IgD-negative memory B cell (primary cell): ENCODE measurements around the gene ZFHX3. TPM values are rescaled to one million over a fixed set of nuclear protein-coding genes. Genes with fewer than 3 reads are reported as not detected.

ENCODE experiments used
- H3K27ac Mint-ChIP-seq, 3 donors: one replicate each; pipeline ENCODE4 v1.8.0; 2020 to 2022; ENCODE audit warnings: mild to moderate bottlenecking in 3 of 3, mixed read lengths in 3 of 3, moderate library complexity in 1 of 3
- H3K27me3 Mint-ChIP-seq: one replicate; pipeline ENCODE4 v1.8.0; 2021; ENCODE audit warnings: mixed read lengths
- H3K36me3 Mint-ChIP-seq: one replicate; pipeline ENCODE4 v1.8.0; 2020; ENCODE audit warnings: mild to moderate bottlenecking, mixed read lengths
- H3K4me1 Mint-ChIP-seq, 3 donors: one replicate each; pipeline ENCODE4 v1.8.0; 2020 to 2022; ENCODE audit warnings: mixed read lengths in 3 of 3, mild to moderate bottlenecking in 1 of 3
- H3K4me3 Mint-ChIP-seq, 4 donors: one replicate each; pipeline ENCODE4 v1.8.0; 2020 to 2022; ENCODE audit warnings: mild to moderate bottlenecking in 4 of 4, mixed read lengths in 4 of 4, moderate library complexity in 3 of 4
- H3K9me3 Mint-ChIP-seq, 3 donors: one replicate each; pipeline ENCODE4 v1.8.0; 2020 to 2021; ENCODE audit warnings: mixed read lengths in 3 of 3, mild to moderate bottlenecking in 1 of 3
- polyA plus RNA-seq: library from polyadenylated mRNA; unstranded; fragments of 300-500 nt; fragmentation: Illumina TruSeq; gene quantifications from one replicate; pipeline ENCODE4 v1.2.3, GENCODE V29; 2021

The ZFHX3 gene
- polyA plus RNA-seq, 1 donor from 2014 or later, result 1.6 TPM

GRCh38 chr16:72898216-72898825, 149.6 kb downstream of the ZFHX3 start:
- Mint-ChIP-seq H3K27me3 (no peaks in the 10 kb centered on the region), H3K9me3 (no peaks in the 10 kb centered on the region)

GRCh38 chr16:72897707-72898106, 150.2 kb downstream of the ZFHX3 start:
- H3K4me1 Mint-ChIP-seq, result peaks cover 0 to 2% (median 0%) of the 10 kb centered on the region in 3 donors
- no peak overlapping the region for H3K27ac Mint-ChIP-seq
- no peaks in the 10 kb centered on the region for H3K36me3 Mint-ChIP-seq
- H3K9me3 Mint-ChIP-seq, result no peaks in the 10 kb centered on the region
- H3K4me3 Mint-ChIP-seq, result no peak overlapping the region
- no peaks in the 10 kb centered on the region for H3K27me3 Mint-ChIP-seq

More at GRCh38 chr16:72898216-72898825, 149.6 kb downstream of the ZFHX3 start:
- no peak overlapping the region for H3K27ac Mint-ChIP-seq
- peaks cover 0 to 2% (median 0%) of the 10 kb centered on the region in 3 donors for H3K4me1 Mint-ChIP-seq
- no peak overlapping the region for H3K4me3 Mint-ChIP-seq
- no peaks in the 10 kb centered on the region for H3K36me3 Mint-ChIP-seq

GRCh38 chr16:72896485-72897118, 151.3 kb downstream of the ZFHX3 start:
- H3K4me3 Mint-ChIP-seq, result no peak overlapping the region
- peaks cover 1% of the 10 kb centered on the region for H3K36me3 Mint-ChIP-seq
- no peak overlapping the region for H3K27ac Mint-ChIP-seq
- peaks cover 0 to 2% (median 0%) of the 10 kb centered on the region in 3 donors for H3K9me3 Mint-ChIP-seq
- H3K27me3 Mint-ChIP-seq, result no peaks in the 10 kb centered on the region
- H3K4me1 Mint-ChIP-seq, result peaks cover 0 to 2% (median 0%) of the 10 kb centered on the region in 3 donors

DNA sequence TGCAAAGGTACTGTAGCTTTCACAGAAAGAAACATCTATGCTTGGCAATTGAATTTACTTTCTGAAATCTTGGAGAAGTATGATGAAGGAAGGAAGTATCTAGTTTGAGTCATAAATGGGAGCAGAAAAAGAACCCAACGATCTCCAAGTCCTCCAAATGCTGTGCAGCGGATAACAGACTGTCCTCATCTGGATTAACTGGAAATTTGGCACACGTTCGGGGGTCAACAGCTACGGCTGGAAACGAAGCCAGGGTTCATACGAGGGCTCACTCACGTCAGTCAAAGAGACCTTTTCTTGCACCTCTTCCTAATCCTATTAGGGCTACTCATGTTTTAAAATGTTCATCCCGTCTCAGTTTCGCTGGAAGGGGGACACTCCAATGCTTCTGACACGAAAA, 152.0 kb downstream of the ZFHX3 start:
- H3K4me1 Mint-ChIP-seq, result peaks cover 0 to 2% (median 0%) of the 10 kb centered on the region in 3 donors
- H3K36me3 Mint-ChIP-seq, result peaks cover 6% of the 10 kb centered on the region
- peaks cover 0 to 3% (median 0%) of the 10 kb centered on the region in 3 donors for H3K9me3 Mint-ChIP-seq
- no peak overlapping the region for H3K27ac Mint-ChIP-seq
- no peak overlapping the region for H3K4me3 Mint-ChIP-seq
- no peaks in the 10 kb centered on the region for H3K27me3 Mint-ChIP-seq

GRCh38 chr16:72894293-72895151, 153.4 kb downstream of the ZFHX3 start:
- Mint-ChIP-seq H3K9me3 (peaks cover 0 to 6% (median 0%) of the 10 kb centered on the region in 3 donors), H3K36me3 (peaks cover 11% of the 10 kb centered on the region), H3K4me3 (no peak overlapping the region), H3K27me3 (no peaks in the 10 kb centered on the region), H3K27ac (no peak overlapping the region), H3K4me1 (peaks cover 0 to 2% (median 0%) of the 10 kb centered on the region in 3 donors)

DNA sequence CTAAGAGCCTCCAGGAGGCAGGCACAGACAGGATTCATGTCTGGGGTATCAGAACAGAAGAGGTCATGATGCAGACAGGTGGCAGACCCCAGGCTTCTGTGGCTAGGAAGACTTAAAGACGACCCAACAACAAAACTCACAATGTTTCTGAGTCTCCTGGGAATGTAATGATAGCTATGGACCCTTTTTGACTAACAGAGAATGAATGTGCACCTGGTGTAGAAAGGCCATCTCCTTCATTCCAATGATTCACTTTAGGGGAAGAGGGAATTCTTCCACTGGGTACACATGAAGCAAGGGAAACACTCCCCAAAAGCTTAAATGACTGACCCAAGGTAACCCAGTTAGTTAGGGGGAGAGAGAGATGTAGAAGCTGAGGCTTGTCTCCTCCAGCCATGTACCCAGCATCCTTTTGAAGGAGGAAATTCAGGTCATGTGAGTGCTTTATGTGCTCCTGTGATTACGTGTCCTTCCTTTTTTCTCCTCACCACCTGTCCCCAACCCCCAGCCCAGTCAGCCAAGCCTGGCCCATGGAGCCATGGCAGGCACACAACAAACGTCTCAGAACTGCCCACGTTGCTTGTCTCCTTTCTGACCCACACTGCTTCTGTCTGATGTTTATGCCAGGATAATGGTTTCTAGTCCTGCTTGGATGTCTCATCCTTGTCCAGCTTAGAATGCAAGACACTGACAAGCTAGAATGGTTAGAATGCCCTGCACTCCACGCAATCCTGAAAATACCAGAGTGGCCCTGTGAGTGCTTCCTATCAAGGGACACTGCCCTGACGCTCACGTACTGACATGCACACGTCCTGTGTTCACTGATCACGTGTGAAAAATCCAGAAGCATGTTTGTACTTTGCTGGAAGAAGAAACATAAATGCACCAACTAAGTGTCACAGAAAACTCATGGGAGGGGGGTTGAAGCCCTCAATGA, 156.4 kb downstream of the ZFHX3 start:
- peaks cover 0 to 6% (median 0%) of the 10 kb centered on the region in 3 donors for H3K9me3 Mint-ChIP-seq
- H3K4me3 Mint-ChIP-seq, result no peak overlapping the region
- H3K27ac Mint-ChIP-seq, result no peak overlapping the region
- no peaks in the 10 kb centered on the region for H3K27me3 Mint-ChIP-seq
- peaks cover 26% of the 10 kb centered on the region for H3K36me3 Mint-ChIP-seq
- H3K4me1 Mint-ChIP-seq, result no peaks in the 10 kb centered on the region

DNA sequence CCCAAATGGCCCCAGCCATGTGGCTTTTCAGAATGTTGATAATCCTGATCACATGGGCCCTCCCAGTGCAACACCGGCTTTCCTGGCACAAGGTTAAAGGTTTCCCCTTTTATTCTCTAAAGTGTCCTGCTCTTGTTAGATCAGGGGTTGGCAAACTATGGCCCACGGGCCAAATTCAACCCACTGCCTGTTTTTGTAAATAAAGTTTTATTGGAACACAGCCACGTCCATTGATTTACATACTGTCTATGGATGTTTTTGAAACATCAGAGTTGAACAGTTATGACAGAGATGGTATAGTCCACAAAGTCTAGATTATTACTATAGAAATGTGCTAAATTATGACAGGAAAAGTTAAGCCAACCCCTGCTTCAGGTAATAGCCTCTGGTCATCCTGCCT, 157.3 kb downstream of the ZFHX3 start:
- no peak overlapping the region for H3K4me3 Mint-ChIP-seq

DNA sequence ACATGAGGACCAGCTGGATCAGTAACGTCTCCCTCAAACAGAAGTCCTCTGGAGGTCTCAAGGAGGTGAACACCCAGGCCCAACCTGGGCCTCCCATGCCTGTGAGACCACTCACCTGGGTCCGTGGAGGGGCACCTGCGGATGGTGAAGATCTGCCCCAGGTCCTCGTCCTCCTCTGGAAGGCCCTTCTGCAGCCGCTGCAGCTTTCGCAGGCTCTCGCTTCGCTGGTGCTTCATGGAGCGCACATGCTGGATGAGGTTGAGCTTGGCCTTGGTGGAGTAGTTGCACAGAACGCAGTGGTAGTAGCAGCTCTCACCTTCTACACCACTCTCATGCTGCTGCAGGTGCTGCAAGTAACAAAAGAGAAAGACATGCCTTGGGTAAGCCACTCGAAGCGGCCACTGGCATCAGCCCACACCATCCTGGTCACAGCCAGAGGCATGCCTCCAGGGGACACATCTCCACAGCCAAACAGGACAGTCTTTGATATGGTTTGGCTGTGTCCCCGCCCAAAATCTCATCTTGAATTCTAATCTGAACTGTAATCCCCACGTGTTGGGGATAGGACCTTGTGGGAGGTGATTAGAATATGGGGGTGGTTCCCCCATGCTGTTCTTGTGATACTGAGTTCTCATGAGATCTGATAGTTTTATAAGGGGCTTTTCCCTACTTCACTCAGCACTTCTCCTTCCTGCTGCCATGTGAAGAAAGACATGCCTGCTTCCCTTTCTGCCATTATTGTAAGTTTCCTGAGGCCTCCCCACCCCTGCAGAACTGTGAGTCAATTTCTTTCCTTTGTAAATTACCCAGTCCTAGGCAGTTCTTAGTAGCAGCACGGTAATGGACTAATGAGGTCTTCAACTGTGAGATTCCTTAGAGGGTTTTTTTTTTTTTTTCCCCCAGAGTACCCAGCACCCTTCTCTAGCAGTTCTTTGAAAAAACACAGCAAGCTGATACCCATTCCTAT, 158.0 kb downstream of the ZFHX3 start:
- H3K36me3 Mint-ChIP-seq, result peaks cover 34% of the 10 kb centered on the region
- no peaks in the 10 kb centered on the region for H3K4me1 Mint-ChIP-seq
- H3K4me3 Mint-ChIP-seq, result no peak overlapping the region
- peaks cover 0 to 6% (median 0%) of the 10 kb centered on the region in 3 donors for H3K9me3 Mint-ChIP-seq
- H3K27me3 Mint-ChIP-seq, result no peaks in the 10 kb centered on the region
- H3K27ac Mint-ChIP-seq, result peak overlapping the region in 1 of 3 donors; percentile 8

More for the DNA sequence above, 157.3 kb downstream of the ZFHX3 start:
- no peaks in the 10 kb centered on the region for H3K4me1 Mint-ChIP-seq
- H3K36me3 Mint-ChIP-seq, result peaks cover 31% of the 10 kb centered on the region
- H3K27ac Mint-ChIP-seq, result no peak overlapping the region
- no peaks in the 10 kb centered on the region for H3K27me3 Mint-ChIP-seq
- peaks cover 0 to 6% (median 0%) of the 10 kb centered on the region in 3 donors for H3K9me3 Mint-ChIP-seq

- H3K9me3 Mint-ChIP-seq, result peaks cover 0 to 6% (median 0%) of the 10 kb centered on the region in 3 donors
These were observed 160.4 kb downstream of the ZFHX3 start for GRCh38 chr16:72887537-72887936.

DNA sequence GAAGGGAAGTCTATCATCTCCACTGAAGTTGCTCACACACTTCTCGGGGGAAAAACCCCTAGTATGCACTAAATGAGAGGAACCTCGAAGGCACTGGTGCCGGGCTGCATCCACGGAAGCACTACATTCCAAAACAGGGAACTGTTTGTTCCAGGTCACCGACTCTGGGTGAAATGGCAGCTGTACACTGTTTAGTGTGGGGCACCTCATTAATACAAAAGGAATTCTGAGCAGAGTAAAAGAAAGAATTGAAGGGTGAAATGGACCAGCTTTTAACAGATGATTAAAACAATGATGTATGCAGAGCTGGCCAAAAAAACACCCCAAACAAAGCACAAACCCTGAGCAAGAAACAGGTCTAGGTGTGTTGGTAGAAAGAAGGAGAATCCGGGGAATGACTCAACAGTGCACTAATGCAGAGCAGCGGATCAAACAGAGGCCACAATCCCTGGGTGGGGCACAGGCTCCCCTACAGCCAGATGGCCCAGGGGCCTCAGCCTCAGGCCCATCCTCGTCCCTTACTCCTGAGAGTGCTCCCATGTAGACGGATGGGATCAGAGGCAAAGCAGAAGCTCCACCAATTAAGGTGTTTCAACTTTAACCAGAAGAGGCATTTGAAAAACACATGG, 161.5 kb downstream of the ZFHX3 start:
- Mint-ChIP-seq H3K36me3 (peaks cover 36% of the 10 kb centered on the region), H3K4me3 (no peak overlapping the region), H3K4me1 (no peaks in the 10 kb centered on the region), H3K27me3 (no peaks in the 10 kb centered on the region), H3K27ac (no peak overlapping the region), H3K9me3 (peaks cover 0 to 3% (median 0%) of the 10 kb centered on the region in 3 donors)

More at GRCh38 chr16:72887537-72887936, 160.4 kb downstream of the ZFHX3 start:
- Mint-ChIP-seq H3K4me1 (no peaks in the 10 kb centered on the region), H3K27me3 (no peaks in the 10 kb centered on the region), H3K4me3 (no peak overlapping the region), H3K27ac (peak overlapping the region in 1 of 3 donors; percentile 1), H3K36me3 (peaks cover 38% of the 10 kb centered on the region)

DNA sequence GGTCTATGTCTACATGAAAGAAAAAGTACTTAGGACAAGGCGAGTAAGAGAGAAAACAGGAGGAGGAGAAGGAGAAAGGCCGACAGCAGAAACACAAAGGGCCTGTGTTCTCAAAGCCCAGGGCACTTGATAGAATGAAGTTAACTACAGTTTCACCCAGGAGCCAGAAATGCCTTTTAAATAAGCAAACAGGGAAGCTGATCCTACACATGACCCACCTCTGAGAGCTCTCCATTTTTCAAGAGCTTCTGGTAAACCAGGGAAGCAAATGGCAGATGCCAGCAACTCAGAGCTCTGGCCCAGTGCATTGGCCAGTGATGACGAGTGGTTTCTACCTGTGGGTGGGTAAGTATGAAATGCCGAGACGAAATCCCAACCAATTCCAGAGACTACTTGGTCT, 163.4 kb downstream of the ZFHX3 start:
- H3K27me3 Mint-ChIP-seq, result no peaks in the 10 kb centered on the region
- H3K9me3 Mint-ChIP-seq, result no peaks in the 10 kb centered on the region
- H3K4me1 Mint-ChIP-seq, result no peaks in the 10 kb centered on the region
- H3K27ac Mint-ChIP-seq, result no peak overlapping the region
- no peak overlapping the region for H3K4me3 Mint-ChIP-seq
- peaks cover 26% of the 10 kb centered on the region for H3K36me3 Mint-ChIP-seq

DNA sequence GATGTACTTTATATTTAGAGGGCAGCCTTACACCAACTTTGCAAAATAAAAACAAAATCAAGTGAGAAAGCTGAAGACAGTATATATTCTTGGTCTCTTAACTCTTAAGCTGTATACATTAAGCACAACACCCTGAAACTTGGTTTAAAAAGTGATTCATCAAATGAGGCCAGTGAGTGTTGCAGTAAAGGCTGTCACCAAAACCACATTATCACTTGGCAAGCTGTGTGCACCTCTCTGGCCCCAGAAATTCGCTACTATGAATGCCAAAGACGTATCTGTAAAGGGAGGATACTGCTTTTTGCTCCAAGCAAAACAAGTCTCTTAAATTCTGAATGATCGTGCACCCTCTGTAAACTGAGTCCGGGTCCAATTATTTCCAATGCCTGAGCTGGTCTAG, 163.9 kb downstream of the ZFHX3 start:
- Mint-ChIP-seq H3K9me3 (no peaks in the 10 kb centered on the region), H3K27me3 (no peaks in the 10 kb centered on the region)

DNA sequence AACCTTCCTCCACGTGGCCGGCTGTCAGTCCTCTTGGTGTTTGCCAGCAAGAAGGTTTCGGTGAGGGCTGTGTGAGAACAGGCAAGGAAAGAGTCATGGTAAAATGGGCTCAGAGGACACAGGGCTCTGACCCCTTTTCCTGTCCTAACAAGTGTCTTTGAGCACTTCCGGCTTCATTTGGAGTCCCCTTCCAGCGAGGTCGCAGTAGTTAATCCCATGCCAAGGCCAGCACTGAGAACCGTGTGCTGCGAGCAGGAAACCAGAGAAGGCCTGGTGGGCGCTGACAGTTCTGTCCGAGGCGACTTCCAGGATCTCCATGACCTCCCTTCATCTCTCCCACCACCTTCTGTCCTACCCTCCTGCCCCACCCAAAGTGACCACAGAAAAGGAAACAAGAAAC, 168.1 kb downstream of the ZFHX3 start:
- Mint-ChIP-seq H3K27me3 (no peaks in the 10 kb centered on the region), H3K4me3 (no peak overlapping the region), H3K4me1 (peaks cover 0 to 4% (median 2%) of the 10 kb centered on the region in 3 donors), H3K9me3 (peaks cover 0 to 2% (median 0%) of the 10 kb centered on the region in 3 donors), H3K36me3 (peaks cover 10% of the 10 kb centered on the region), H3K27ac (no peak overlapping the region)

More for the DNA sequence above, 163.9 kb downstream of the ZFHX3 start:
- H3K36me3 Mint-ChIP-seq, result peaks cover 23% of the 10 kb centered on the region
- no peaks in the 10 kb centered on the region for H3K4me1 Mint-ChIP-seq
- H3K27ac Mint-ChIP-seq, result no peak overlapping the region
- no peak overlapping the region for H3K4me3 Mint-ChIP-seq
